HEK293T (cell line): ENCODE measurements around the gene THSD7A.

Experiments used
- BHLHE40 ChIP-seq: fragments of 450-650 bp; IDR thresholded peaks from 2 replicates; pipeline ENCODE4 v1.6.1; 2016; ENCODE audit warnings: mild to moderate bottlenecking, moderate library complexity, borderline replicate concordance
- FOXM1 ChIP-seq: fragments of 450-650 bp; IDR thresholded peaks from 2 replicates; pipeline ENCODE4 v1.6.1; 2017; ENCODE audit warnings: mild to moderate bottlenecking, borderline replicate concordance
- NFRKB ChIP-seq: fragments of 450-650 bp; IDR thresholded peaks from 2 replicates; pipeline ENCODE4 v1.6.1; 2016; ENCODE audit warnings: mild to moderate bottlenecking, moderate library complexity
- PKNOX1 ChIP-seq: fragments of 450-650 bp; IDR thresholded peaks from 2 replicates; pipeline ENCODE4 v1.6.1; 2016
- SP1 ChIP-seq: fragments of 450-650 bp; IDR thresholded peaks from 2 replicates; pipeline ENCODE4 v1.6.1; 2017

GRCh38 chr7:11865671-11866070 is 33.7 kb upstream of the THSD7A start:
- TF ChIP-seq FOXM1 (no peak), SP1 (no peak), PKNOX1 (no peak), NFRKB (no peak), BHLHE40 (no peak)
